Keratinocyte (primary cell): ENCODE data around the gene CHRNG. TPM values are rescaled to one million over a fixed set of nuclear protein-coding genes. Genes with fewer than 3 reads are reported as not detected.

Source experiments
- DNase-seq: peaks from one replicate; pipeline ENCODE4 v3.0.0-alpha.2; 2011; ENCODE audit warnings: low read depth, missing footprints, low spot score
- FAIRE-seq: peaks from 2 replicates; lab custom pipeline; 2011; peaks lifted over from hg19 to GRCh38; lab: Jason Lieb, UNC
- H2AFZ ChIP-seq: 2 replicates; pipeline ENCODE4 v1.6.0; 2012; ENCODE audit warnings: low read length, control low read depth, inconsistent platforms; ENCODE audit not compliant: control insufficient read depth
- H3K27ac ChIP-seq: 2 replicates; pipeline ENCODE4 v1.5.1; 2011; ENCODE audit warnings: low read length; ENCODE audit not compliant: control insufficient read depth, insufficient read depth
- H3K27me3 ChIP-seq: 3 replicates; pipeline ENCODE4 v1.6.0; 2011; ENCODE audit warnings: low read length; ENCODE audit not compliant: control insufficient read depth, insufficient read depth; ENCODE audit errors: extremely low read depth
- H3K36me3 ChIP-seq, 2 experiments: 2 replicates in 1 of 2; 3 replicates in 1 of 2; pipeline ENCODE4 v1.5.1; 2011; ENCODE audit warnings: low read length in 2 of 2, mild to moderate bottlenecking in 1 of 2; ENCODE audit not compliant: control insufficient read depth in 2 of 2, insufficient read depth in 2 of 2; ENCODE audit errors: extremely low read depth in 1 of 2
- H3K4me1 ChIP-seq: 3 replicates; pipeline ENCODE4 v1.5.1; 2011; ENCODE audit warnings: low read length; ENCODE audit not compliant: control insufficient read depth, insufficient read depth; ENCODE audit errors: extremely low read depth
- H3K4me2 ChIP-seq: 3 replicates; pipeline ENCODE4 v1.6.0; 2011; ENCODE audit warnings: low read depth, low read length; ENCODE audit not compliant: control insufficient read depth, insufficient read depth; ENCODE audit errors: extremely low read depth
- H3K4me3 ChIP-seq, 3 experiments: fragments of 200-600 bp in 1 of 3; sonication (generic) in 1 of 3; 2 replicates in 2 of 3; 3 replicates in 1 of 3; pipeline ENCODE4 v1.5.1; 2011 to 2016; ENCODE audit warnings: low read length in 3 of 3, mild to moderate bottlenecking in 3 of 3, control low read depth in 2 of 3, inconsistent platforms in 1 of 3, low read depth in 1 of 3, mixed read lengths in 1 of 3, mixed run types in 1 of 3, moderate library complexity in 1 of 3; ENCODE audit not compliant: control insufficient read depth in 2 of 3, insufficient read depth in 2 of 3; ENCODE audit errors: extremely low read depth in 1 of 3
- H3K79me2 ChIP-seq: 2 replicates; pipeline ENCODE4 v1.6.0; 2012; ENCODE audit warnings: low read length; ENCODE audit not compliant: control insufficient read depth, insufficient read depth
- H3K9ac ChIP-seq: 3 replicates; pipeline ENCODE4 v1.6.0; 2011; ENCODE audit warnings: low read length; ENCODE audit not compliant: control insufficient read depth, insufficient read depth; ENCODE audit errors: extremely low read depth
- H3K9me1 ChIP-seq: 3 replicates; pipeline ENCODE4 v1.6.0; 2011; ENCODE audit warnings: low read length; ENCODE audit not compliant: control insufficient read depth, insufficient read depth; ENCODE audit errors: extremely low read depth
- H3K9me3 ChIP-seq: 2 replicates; pipeline ENCODE4 v1.5.1; 2012; ENCODE audit warnings: low read depth, low read length; ENCODE audit not compliant: control insufficient read depth
- H4K20me1 ChIP-seq: 3 replicates; pipeline ENCODE4 v1.6.0; 2011; ENCODE audit warnings: low read length; ENCODE audit not compliant: control insufficient read depth, insufficient read depth; ENCODE audit errors: extremely low read depth
- CTCF ChIP-seq, 3 experiments: IDR thresholded peaks in 1 of 3; conservative IDR thresholded peaks in 1 of 3; optimal IDR thresholded peaks in 1 of 3; 2 replicates in 2 of 3; 3 replicates in 1 of 3; pipeline versions ENCODE3 to v1.5.1; 2011; ENCODE audit warnings: low read length in 3 of 3, mild to moderate bottlenecking in 3 of 3, moderate library complexity in 2 of 3, control low read depth in 1 of 3, inconsistent platforms in 1 of 3; ENCODE audit not compliant: insufficient read depth in 2 of 3; ENCODE audit errors: extremely low read depth in 1 of 3
- EZH2 ChIP-seq: IDR thresholded peaks from one replicate; pipeline ENCODE4 v1.6.1; 2012; ENCODE audit warnings: inconsistent platforms, mild to moderate bottlenecking, low read length, moderate library complexity
- dilution Hi-C: fragments of 300-500 bp; cut with MboI; formaldehyde crosslinking; loops from one replicate; pipeline ENCODE4 v1.7.0; 2020; ENCODE audit warnings: low sequenced_read_pairs; ENCODE audit not compliant: extremely low pct_ligation_motif_present
- polyA plus RNA-seq, 5 experiments: library from polyadenylated mRNA; depleted of rRNA in 3 of 5; stranded (reverse) in 3 of 5; stranded (forward) in 1 of 5; unstranded in 1 of 5; fragments of >200 nt; gene quantifications; 1 replicate in 1 of 5; 2 replicates in 3 of 5; 3 replicates in 1 of 5; pipeline versions ENCODE4 v1.2.1 to v1.2.3, GENCODE V29; 2011 to 2012; ENCODE audit warnings: missing spikeins in 2 of 5, low read depth in 1 of 5, low replicate concordance in 1 of 5

The CHRNG gene
- polyA plus RNA-seq, 1 donor (not counting 4 experiments of a cell fraction or from before 2014, with no cell fraction given): not detected

- H3K79me2 ChIP-seq: no peaks in the 10 kb centered on the region
- peaks cover 36% of the 10 kb centered on the region for H3K27me3 ChIP-seq
- TF ChIP-seq EZH2 (no peak), CTCF (optimal IDR thresholded peaks at IDR 0.05 in 1 of 3, IDR thresholded peaks at IDR 0.05 in 1 of 3, conservative IDR thresholded peaks at IDR 0.05 in 1 of 3; ENCODE audit: extremely low read depth in 1 of 3, insufficient read depth in 2 of 3, low read length in 3 of 3) (no peak)
- H3K36me3 ChIP-seq: no peaks in the 10 kb centered on the region
- FAIRE-seq: no peak
- no peak overlapping the region for H3K27ac ChIP-seq
- no peaks in the 10 kb centered on the region for H4K20me1 ChIP-seq
- no peak for DNase-seq
- H3K4me3 ChIP-seq: no peak overlapping the region
- H3K9me1 ChIP-seq: no peaks in the 10 kb centered on the region
- no peaks in the 10 kb centered on the region for H3K9me3 ChIP-seq
- H3K4me2 ChIP-seq: no peak overlapping the region
- H3K4me1 ChIP-seq: no peaks in the 10 kb centered on the region
- no peak overlapping the region for H2AFZ ChIP-seq
- H3K9ac ChIP-seq: no peak overlapping the region
- dilution Hi-C loops: no loop called here
Observed at GRCh38 chr2:232506709-232507108, 32.8 kb upstream of the CHRNG start.

GRCh38 chr2:232508251-232508650 lies 31.2 kb upstream of the CHRNG start:
- Histone ChIP-seq H3K4me2 (no peak overlapping the region), H3K9me3 (no peaks in the 10 kb centered on the region), H3K27me3 (peaks cover 30% of the 10 kb centered on the region), H3K27ac (no peak overlapping the region), H3K36me3 (no peaks in the 10 kb centered on the region), H4K20me1 (no peaks in the 10 kb centered on the region), H3K4me3 (no peak overlapping the region), H3K9me1 (no peaks in the 10 kb centered on the region), H3K4me1 (no peaks in the 10 kb centered on the region), H3K79me2 (no peaks in the 10 kb centered on the region), H2AFZ (no peak overlapping the region), H3K9ac (no peak overlapping the region)
- DNase-seq (no peak), FAIRE-seq (no peak)
- dilution Hi-C loops: no loop called here
- TF ChIP-seq CTCF (optimal IDR thresholded peaks at IDR 0.05 in 1 of 3, IDR thresholded peaks at IDR 0.05 in 1 of 3, conservative IDR thresholded peaks at IDR 0.05 in 1 of 3; ENCODE audit: extremely low read depth in 1 of 3, insufficient read depth in 2 of 3, low read length in 3 of 3) (no peak), EZH2 (no peak)
